ENCODE results near the gene ASTE1.

The ASTE1 gene

GRCh38 chr3:130991126-130991525 is 35.5 kb downstream of the ASTE1 start:
- DNase-seq = no peak
- Histone ChIP-seq H3K9me3 (no peaks in the 10 kb centered on the region), H3K36me3 (peaks cover 6 to 40% (median 29%) of the 10 kb centered on the region in 3 donors), H3K4me3 (no peak overlapping the region), H3K27ac (no peak overlapping the region), H3K4me1 (no peaks in the 10 kb centered on the region), H3K27me3 (no peaks in the 10 kb centered on the region)
- TF ChIP-seq CTCF (IDR thresholded peaks at IDR 0.05) = no peak
- intact Hi-C loops (cut with DNase I; ENCODE audit: low total_unique reads) = no loop called here

- Histone ChIP-seq H3K4me1 (no peaks in the 10 kb centered on the region), H3K27ac (no peak overlapping the region), H3K4me3 (no peak overlapping the region), H3K36me3 (peaks cover 6 to 32% (median 22%) of the 10 kb centered on the region in 3 donors), H3K27me3 (no peaks in the 10 kb centered on the region), H3K9me3 (no peaks in the 10 kb centered on the region)
- DNase-seq = no peak
- intact Hi-C loops (cut with DNase I; ENCODE audit: low total_unique reads) = no loop called here
- TF ChIP-seq CTCF (IDR thresholded peaks at IDR 0.05) = no peak
Measured at GRCh38 chr3:130990282-130990681, 36.3 kb downstream of the ASTE1 start.

GRCh38 chr3:130981469-130981868 is 45.2 kb downstream of the ASTE1 start:
- Histone ChIP-seq H3K27me3 (no peaks in the 10 kb centered on the region), H3K36me3 (peaks cover 15 to 24% (median 15%) of the 10 kb centered on the region in 3 donors), H3K4me3 (no peak overlapping the region), H3K27ac (no peak overlapping the region), H3K4me1 (no peaks in the 10 kb centered on the region), H3K9me3 (no peaks in the 10 kb centered on the region)
- TF ChIP-seq CTCF (IDR thresholded peaks at IDR 0.05) = no peak
- intact Hi-C loops (cut with DNase I; ENCODE audit: low total_unique reads) = no loop called here
- no peak for DNase-seq

GRCh38 chr3:130979117-130979516 is 47.5 kb downstream of the ASTE1 start:
- H3K9me3 ChIP-seq = no peaks in the 10 kb centered on the region
- no peak for TF ChIP-seq CTCF (IDR thresholded peaks at IDR 0.05)
- peaks cover 20 to 43% (median 24%) of the 10 kb centered on the region in 3 donors for H3K36me3 ChIP-seq
- H3K4me1 ChIP-seq = no peaks in the 10 kb centered on the region
- DNase-seq = no peak
- H3K27ac ChIP-seq = no peak overlapping the region
- no peaks in the 10 kb centered on the region for H3K27me3 ChIP-seq
- intact Hi-C loops (cut with DNase I; ENCODE audit: low total_unique reads) = no loop called here
- H3K4me3 ChIP-seq = no peak overlapping the region

- H3K27ac ChIP-seq = no peak overlapping the region
- peaks cover 16 to 48% (median 29%) of the 10 kb centered on the region in 3 donors for H3K36me3 ChIP-seq
- intact Hi-C loops (cut with DNase I; ENCODE audit: low total_unique reads) = no loop called here
- no peak overlapping the region for H3K4me3 ChIP-seq
- H3K4me1 ChIP-seq = no peaks in the 10 kb centered on the region
- H3K27me3 ChIP-seq = no peaks in the 10 kb centered on the region
- DNase-seq = no peak
- no peak for TF ChIP-seq CTCF (IDR thresholded peaks at IDR 0.05)
- no peaks in the 10 kb centered on the region for H3K9me3 ChIP-seq
Measured at GRCh38 chr3:130976706-130977105, 49.9 kb downstream of the ASTE1 start.

- DNase-seq = no peak
- Histone ChIP-seq H3K9me3 (no peaks in the 10 kb centered on the region), H3K27ac (no peak overlapping the region), H3K27me3 (no peaks in the 10 kb centered on the region), H3K4me3 (no peak overlapping the region), H3K4me1 (no peaks in the 10 kb centered on the region), H3K36me3 (peaks cover 29 to 42% (median 35%) of the 10 kb centered on the region in 3 donors)
- intact Hi-C loops (cut with DNase I; ENCODE audit: low total_unique reads) = no loop called here
- TF ChIP-seq CTCF (IDR thresholded peaks at IDR 0.05) = no peak
Measured at GRCh38 chr3:130975251-130975650, 51.4 kb downstream of the ASTE1 start.
